ENCODE measurements around the gene BAMBI.

BAMBI gene

GRCh38 chr10:28679581-28680357 is 2.4 kb downstream of the BAMBI start:
- Histone ChIP-seq H3K4me3 (ENCODE audit: low read depth, low read length) (peak overlapping the region; percentile 82), H3K36me3 (ENCODE audit: control insufficient read depth in 2 of 2, insufficient read depth in 1 of 2, low read length in 2 of 2) (peaks cover 15 to 38% of the 10 kb centered on the region in 2 experiments; a peak in 2 of 3 replicates), H3K4me1 (ENCODE audit: control insufficient read depth, insufficient read depth, low read length) (peaks cover 9% of the 10 kb centered on the region; the same call in 1 of the 2 replicates), H3K9me3 (ENCODE audit: control insufficient read depth, insufficient read depth, low read depth, low read length) (no peaks in the 10 kb centered on the region), H3K27ac (ENCODE audit: extremely low read depth, low read depth, low read length) (peak overlapping the region; percentile 92)
- ChIA-PET CTCF (interaction anchor here (0.7 to 1.4 kb wide), 7 partner anchors 8 to 313 kb away, joined by 3 to 5 read pairs (median 4); no protein-coding TSS in a partner anchor), POLR2A (interaction anchor here (0.6 to 2.2 kb wide), 5 partner anchors 11 to 354 kb away, joined by 3 to 11 read pairs (median 3); no protein-coding TSS in a partner anchor)
- TF ChIP-seq ZFP69B (tag by site-specific recombination; IDR thresholded peaks at IDR 0.05) (peak; percentile 89), ZNF776 (tag by site-specific recombination; IDR thresholded peaks at IDR 0.05; ENCODE audit: borderline replicate concordance) (no peak), ZNF549 (tag by site-specific recombination; IDR thresholded peaks at IDR 0.05) (no peak), ZNF692 (tag by site-specific recombination; IDR thresholded peaks at IDR 0.05) (peak; percentile 90), ZNF157 (tag by site-specific recombination; IDR thresholded peaks at IDR 0.05) (no peak), WT1 (tag by site-specific recombination; IDR thresholded peaks at IDR 0.05) (no peak), ZNF600 (tag by site-specific recombination; IDR thresholded peaks at IDR 0.05) (peak; percentile 86), MYNN (tag by site-specific recombination; IDR thresholded peaks at IDR 0.05; ENCODE audit: borderline replicate concordance) (0 out of 2 replicates have a peak, but pooled peaks have one; percentile 11), ZNF24 (tag by site-specific recombination; IDR thresholded peaks at IDR 0.05) (no peak), EGR2 (tag by site-specific recombination; IDR thresholded peaks at IDR 0.05; ENCODE audit: low read depth) (0 out of 2 replicates have a peak, but pooled peaks have one; percentile 18)
- TF ChIP-seq, protein P1, sequence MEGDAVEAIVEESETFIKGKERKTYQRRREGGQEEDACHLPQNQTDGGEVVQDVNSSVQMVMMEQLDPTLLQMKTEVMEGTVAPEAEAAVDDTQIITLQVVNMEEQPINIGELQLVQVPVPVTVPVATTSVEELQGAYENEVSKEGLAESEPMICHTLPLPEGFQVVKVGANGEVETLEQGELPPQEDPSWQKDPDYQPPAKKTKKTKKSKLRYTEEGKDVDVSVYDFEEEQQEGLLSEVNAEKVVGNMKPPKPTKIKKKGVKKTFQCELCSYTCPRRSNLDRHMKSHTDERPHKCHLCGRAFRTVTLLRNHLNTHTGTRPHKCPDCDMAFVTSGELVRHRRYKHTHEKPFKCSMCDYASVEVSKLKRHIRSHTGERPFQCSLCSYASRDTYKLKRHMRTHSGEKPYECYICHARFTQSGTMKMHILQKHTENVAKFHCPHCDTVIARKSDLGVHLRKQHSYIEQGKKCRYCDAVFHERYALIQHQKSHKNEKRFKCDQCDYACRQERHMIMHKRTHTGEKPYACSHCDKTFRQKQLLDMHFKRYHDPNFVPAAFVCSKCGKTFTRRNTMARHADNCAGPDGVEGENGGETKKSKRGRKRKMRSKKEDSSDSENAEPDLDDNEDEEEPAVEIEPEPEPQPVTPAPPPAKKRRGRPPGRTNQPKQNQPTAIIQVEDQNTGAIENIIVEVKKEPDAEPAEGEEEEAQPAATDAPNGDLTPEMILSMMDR (tag by site-specific recombination; IDR thresholded peaks at IDR 0.05): peak; percentile 21; the same call in 1 of the 2 replicates
- TF ChIP-seq, protein P2, sequence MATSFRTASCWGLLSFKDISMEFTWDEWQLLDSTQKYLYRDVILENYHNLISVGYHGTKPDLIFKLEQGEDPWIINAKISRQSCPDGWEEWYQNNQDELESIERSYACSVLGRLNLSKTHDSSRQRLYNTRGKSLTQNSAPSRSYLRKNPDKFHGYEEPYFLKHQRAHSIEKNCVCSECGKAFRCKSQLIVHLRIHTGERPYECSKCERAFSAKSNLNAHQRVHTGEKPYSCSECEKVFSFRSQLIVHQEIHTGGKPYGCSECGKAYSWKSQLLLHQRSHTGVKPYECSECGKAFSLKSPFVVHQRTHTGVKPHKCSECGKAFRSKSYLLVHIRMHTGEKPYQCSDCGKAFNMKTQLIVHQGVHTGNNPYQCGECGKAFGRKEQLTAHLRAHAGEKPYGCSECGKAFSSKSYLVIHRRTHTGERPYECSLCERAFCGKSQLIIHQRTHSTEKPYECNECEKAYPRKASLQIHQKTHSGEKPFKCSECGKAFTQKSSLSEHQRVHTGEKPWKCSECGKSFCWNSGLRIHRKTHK (tag by site-specific recombination; IDR thresholded peaks at IDR 0.05): no peak

DNA sequence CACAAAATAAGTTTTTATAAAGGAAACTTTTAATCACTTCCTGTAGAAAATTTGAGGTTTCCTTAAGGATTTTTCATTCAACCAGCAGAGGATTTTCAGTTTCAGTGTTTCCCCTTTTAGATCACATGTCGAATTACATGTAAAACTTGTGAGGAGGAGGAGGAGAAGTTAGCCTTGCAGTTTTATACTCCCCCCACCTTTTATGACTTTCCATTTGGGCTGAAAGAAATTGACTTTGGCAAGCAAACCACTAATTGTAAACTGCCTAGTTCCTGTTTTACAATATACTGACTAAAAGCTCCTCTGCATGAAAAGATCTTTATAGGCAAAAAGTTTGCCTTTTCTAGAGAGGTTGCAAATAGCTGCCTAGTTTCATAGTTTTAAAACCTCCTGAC is 3.0 kb downstream of the BAMBI start:
- ChIA-PET POLR2A (interaction anchor here (1.2 to 2.2 kb wide), 2 partner anchors 12 kb away, joined by 4 to 11 read pairs; no protein-coding TSS in a partner anchor), CTCF (no interaction called here)
- Histone ChIP-seq H3K4me3 (ENCODE audit: low read depth, low read length) (peak overlapping the region; percentile 82), H3K36me3 (ENCODE audit: control insufficient read depth in 2 of 2, insufficient read depth in 1 of 2, low read length in 2 of 2) (peaks cover 15 to 38% of the 10 kb centered on the region in 2 experiments; a peak in 2 of 3 replicates), H3K27ac (ENCODE audit: extremely low read depth, low read depth, low read length) (peak overlapping the region; percentile 92; the same call in 1 of the 2 replicates), H3K9me3 (ENCODE audit: control insufficient read depth, insufficient read depth, low read depth, low read length) (no peaks in the 10 kb centered on the region), H3K4me1 (ENCODE audit: control insufficient read depth, insufficient read depth, low read length) (peaks cover 15% of the 10 kb centered on the region; the same call in 1 of the 2 replicates)
- TF ChIP-seq, protein P3, sequence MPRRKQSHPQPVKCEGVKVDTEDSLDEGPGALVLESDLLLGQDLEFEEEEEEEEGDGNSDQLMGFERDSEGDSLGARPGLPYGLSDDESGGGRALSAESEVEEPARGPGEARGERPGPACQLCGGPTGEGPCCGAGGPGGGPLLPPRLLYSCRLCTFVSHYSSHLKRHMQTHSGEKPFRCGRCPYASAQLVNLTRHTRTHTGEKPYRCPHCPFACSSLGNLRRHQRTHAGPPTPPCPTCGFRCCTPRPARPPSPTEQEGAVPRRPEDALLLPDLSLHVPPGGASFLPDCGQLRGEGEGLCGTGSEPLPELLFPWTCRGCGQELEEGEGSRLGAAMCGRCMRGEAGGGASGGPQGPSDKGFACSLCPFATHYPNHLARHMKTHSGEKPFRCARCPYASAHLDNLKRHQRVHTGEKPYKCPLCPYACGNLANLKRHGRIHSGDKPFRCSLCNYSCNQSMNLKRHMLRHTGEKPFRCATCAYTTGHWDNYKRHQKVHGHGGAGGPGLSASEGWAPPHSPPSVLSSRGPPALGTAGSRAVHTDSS (tag by site-specific recombination; IDR thresholded peaks at IDR 0.05): peak; percentile 71
- TF ChIP-seq, protein P4, sequence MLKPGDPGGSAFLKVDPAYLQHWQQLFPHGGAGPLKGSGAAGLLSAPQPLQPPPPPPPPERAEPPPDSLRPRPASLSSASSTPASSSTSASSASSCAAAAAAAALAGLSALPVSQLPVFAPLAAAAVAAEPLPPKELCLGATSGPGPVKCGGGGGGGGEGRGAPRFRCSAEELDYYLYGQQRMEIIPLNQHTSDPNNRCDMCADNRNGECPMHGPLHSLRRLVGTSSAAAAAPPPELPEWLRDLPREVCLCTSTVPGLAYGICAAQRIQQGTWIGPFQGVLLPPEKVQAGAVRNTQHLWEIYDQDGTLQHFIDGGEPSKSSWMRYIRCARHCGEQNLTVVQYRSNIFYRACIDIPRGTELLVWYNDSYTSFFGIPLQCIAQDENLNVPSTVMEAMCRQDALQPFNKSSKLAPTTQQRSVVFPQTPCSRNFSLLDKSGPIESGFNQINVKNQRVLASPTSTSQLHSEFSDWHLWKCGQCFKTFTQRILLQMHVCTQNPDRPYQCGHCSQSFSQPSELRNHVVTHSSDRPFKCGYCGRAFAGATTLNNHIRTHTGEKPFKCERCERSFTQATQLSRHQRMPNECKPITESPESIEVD (tag by site-specific recombination; IDR thresholded peaks at IDR 0.05): peak; percentile 99
- TF ChIP-seq SALL2 (tag by site-specific recombination; IDR thresholded peaks at IDR 0.05; ENCODE audit: borderline replicate concordance): no peak
- no peak for TF ChIP-seq GFI1B (tag by site-specific recombination; IDR thresholded peaks at IDR 0.05)
- no peak for TF ChIP-seq ZNF223 (tag by site-specific recombination; IDR thresholded peaks at IDR 0.05)
- TF ChIP-seq SP7 (tag by site-specific recombination; IDR thresholded peaks at IDR 0.05): peak; percentile 92
- TF ChIP-seq ZNF692 (tag by site-specific recombination; IDR thresholded peaks at IDR 0.05): peak; percentile 53
- TF ChIP-seq ZNF768 (tag by site-specific recombination; IDR thresholded peaks at IDR 0.05): no peak
- peak; percentile 37; the same call in 1 of the 2 replicates for TF ChIP-seq ZBTB8A (tag by site-specific recombination; IDR thresholded peaks at IDR 0.05)
- TF ChIP-seq, protein P5, sequence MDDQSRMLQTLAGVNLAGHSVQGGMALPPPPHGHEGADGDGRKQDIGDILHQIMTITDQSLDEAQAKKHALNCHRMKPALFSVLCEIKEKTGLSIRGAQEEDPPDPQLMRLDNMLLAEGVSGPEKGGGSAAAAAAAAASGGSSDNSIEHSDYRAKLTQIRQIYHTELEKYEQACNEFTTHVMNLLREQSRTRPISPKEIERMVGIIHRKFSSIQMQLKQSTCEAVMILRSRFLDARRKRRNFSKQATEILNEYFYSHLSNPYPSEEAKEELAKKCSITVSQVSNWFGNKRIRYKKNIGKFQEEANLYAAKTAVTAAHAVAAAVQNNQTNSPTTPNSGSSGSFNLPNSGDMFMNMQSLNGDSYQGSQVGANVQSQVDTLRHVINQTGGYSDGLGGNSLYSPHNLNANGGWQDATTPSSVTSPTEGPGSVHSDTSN (CRISPR knock-in tag; IDR thresholded peaks at IDR 0.05): no peak
- TF ChIP-seq FEZF1 (tag by site-specific recombination; IDR thresholded peaks at IDR 0.05): peak; percentile 92
